ENCODE results near the gene ZBTB20.
A peak's percentile ranks its signal among the peaks of the same experiment; 100 is the strongest.
"Not testable (repeated sequence)": the region's sequence is repeated elsewhere in the genome, so short reads cannot be mapped to it uniquely, and the experiment has no call there.

Gene ZBTB20

GRCh38 chr3:115147329-115148141, 447 bp upstream of the ZBTB20 start:
- DNase-seq = peak; percentile 98

- DNase-seq = peak; percentile 70
These were observed 1.1 kb downstream of the ZBTB20 start for GRCh38 chr3:115146032-115146417.

- no peak for DNase-seq
These were observed 5.9 kb downstream of the ZBTB20 start for GRCh38 chr3:115141033-115141757.

GRCh38 chr3:115139072-115139471, 8.0 kb downstream of the ZBTB20 start:
- no peak for DNase-seq

GRCh38 chr3:115134648-115135347, 12.3 kb downstream of the ZBTB20 start:
- DNase-seq = no peak

- DNase-seq = no peak
These were observed 19.9 kb downstream of the ZBTB20 start for GRCh38 chr3:115127208-115127607.

GRCh38 chr3:115120597-115120996, 26.5 kb downstream of the ZBTB20 start:
- no peak for DNase-seq

GRCh38 chr3:115113367-115113766, 33.7 kb downstream of the ZBTB20 start:
- DNase-seq = no peak

- no peak for DNase-seq
These were observed 35.5 kb downstream of the ZBTB20 start for GRCh38 chr3:115111632-115112031.

- no peak for DNase-seq
These were observed 36.3 kb downstream of the ZBTB20 start for GRCh38 chr3:115110830-115111229.

GRCh38 chr3:115110066-115110465, 37.0 kb downstream of the ZBTB20 start:
- not testable (repeated sequence) for DNase-seq

GRCh38 chr3:115108614-115109013, 38.5 kb downstream of the ZBTB20 start:
- no peak for DNase-seq

- DNase-seq = no peak
These were observed 45.0 kb downstream of the ZBTB20 start for GRCh38 chr3:115102046-115102445.

- DNase-seq = no peak
These were observed 46.3 kb downstream of the ZBTB20 start for GRCh38 chr3:115100806-115101205.

GRCh38 chr3:115099986-115100571, 47.0 kb downstream of the ZBTB20 start:
- peak; percentile 45 for DNase-seq

GRCh38 chr3:115099134-115099985, 47.7 kb downstream of the ZBTB20 start:
- no peak for DNase-seq

- DNase-seq = no peak
These were observed 48.6 kb downstream of the ZBTB20 start for GRCh38 chr3:115098354-115099073.

- no peak for DNase-seq
These were observed 51.9 kb downstream of the ZBTB20 start for GRCh38 chr3:115095236-115095635.

GRCh38 chr3:115092220-115092791, 54.8 kb downstream of the ZBTB20 start:
- DNase-seq = peak; percentile 61

- DNase-seq = no peak
These were observed 56.4 kb downstream of the ZBTB20 start for GRCh38 chr3:115090712-115091111.

GRCh38 chr3:115089481-115089880, 57.6 kb downstream of the ZBTB20 start:
- DNase-seq = no peak
